ENCODE data around the gene PUM1.

Gene PUM1

DNA sequence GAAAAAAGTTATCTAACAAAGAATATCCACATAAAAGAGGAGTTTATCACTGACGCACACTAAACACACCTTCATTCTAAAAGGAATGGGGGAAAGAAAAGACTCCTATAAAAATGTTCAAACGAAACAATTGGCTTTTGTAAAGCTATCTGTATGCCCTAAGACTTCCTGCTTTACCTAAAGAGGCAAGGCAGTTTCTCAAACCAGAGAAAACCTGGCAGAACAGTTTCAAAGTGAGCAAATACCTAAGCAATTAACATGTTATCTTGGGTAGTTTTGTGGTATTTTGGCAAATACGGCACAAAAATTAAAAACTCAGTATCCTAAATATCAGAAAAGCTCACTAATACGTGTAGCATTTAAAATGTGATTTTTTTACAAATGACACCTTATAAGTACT, 1.9 kb downstream of the PUM1 start:
- TF ChIP-seq TAF1 (IDR thresholded peaks at IDR 0.05; ENCODE audit: borderline replicate concordance, insufficient read depth, low read length) (no peak), FOXP2 (optimal IDR thresholded peaks at IDR 0.05; ENCODE audit: borderline replicate concordance, extremely low read depth, extremely low read length, insufficient read depth) (no peak), SIN3A (IDR thresholded peaks at IDR 0.05; ENCODE audit: borderline replicate concordance, insufficient read depth, low read length) (no peak), POLR2AphosphoS5 (IDR thresholded peaks at IDR 0.05; ENCODE audit: low read depth, low read length) (no peak)
- TF ChIP-seq, protein P1, sequence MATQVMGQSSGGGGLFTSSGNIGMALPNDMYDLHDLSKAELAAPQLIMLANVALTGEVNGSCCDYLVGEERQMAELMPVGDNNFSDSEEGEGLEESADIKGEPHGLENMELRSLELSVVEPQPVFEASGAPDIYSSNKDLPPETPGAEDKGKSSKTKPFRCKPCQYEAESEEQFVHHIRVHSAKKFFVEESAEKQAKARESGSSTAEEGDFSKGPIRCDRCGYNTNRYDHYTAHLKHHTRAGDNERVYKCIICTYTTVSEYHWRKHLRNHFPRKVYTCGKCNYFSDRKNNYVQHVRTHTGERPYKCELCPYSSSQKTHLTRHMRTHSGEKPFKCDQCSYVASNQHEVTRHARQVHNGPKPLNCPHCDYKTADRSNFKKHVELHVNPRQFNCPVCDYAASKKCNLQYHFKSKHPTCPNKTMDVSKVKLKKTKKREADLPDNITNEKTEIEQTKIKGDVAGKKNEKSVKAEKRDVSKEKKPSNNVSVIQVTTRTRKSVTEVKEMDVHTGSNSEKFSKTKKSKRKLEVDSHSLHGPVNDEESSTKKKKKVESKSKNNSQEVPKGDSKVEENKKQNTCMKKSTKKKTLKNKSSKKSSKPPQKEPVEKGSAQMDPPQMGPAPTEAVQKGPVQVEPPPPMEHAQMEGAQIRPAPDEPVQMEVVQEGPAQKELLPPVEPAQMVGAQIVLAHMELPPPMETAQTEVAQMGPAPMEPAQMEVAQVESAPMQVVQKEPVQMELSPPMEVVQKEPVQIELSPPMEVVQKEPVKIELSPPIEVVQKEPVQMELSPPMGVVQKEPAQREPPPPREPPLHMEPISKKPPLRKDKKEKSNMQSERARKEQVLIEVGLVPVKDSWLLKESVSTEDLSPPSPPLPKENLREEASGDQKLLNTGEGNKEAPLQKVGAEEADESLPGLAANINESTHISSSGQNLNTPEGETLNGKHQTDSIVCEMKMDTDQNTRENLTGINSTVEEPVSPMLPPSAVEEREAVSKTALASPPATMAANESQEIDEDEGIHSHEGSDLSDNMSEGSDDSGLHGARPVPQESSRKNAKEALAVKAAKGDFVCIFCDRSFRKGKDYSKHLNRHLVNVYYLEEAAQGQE (IDR thresholded peaks at IDR 0.05; ENCODE audit: insufficient read depth in 1 of 2, low read depth in 2 of 2, low read length in 2 of 2): no peak

DNA sequence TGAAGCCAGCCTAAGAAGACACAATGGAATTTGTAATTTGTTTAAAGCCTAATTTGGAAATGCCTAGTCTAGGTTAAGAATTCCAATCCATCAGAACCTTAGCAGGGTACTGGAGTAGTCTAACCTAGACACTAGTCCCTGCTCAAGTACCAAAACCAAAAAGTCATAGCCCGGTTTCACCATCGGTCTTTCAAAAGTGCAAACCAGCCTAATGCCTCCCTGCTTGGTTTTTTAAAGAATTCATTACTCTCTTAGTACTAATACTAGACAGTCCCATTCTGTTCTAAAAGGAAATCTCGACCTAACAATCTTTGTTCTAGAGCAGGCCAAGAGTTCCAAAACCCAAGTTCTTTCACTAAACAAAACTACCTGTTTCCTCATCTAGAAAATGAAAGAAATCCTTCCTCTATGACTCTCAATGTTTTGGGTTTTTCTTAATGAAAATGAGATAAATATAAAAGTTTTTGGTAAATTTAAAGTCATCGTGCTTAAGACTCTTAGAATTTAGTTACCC, 2.6 kb downstream of the PUM1 start:
- TF ChIP-seq FOXP2 (optimal IDR thresholded peaks at IDR 0.05; ENCODE audit: borderline replicate concordance, extremely low read depth, extremely low read length, insufficient read depth) (no peak), SIN3A (IDR thresholded peaks at IDR 0.05; ENCODE audit: borderline replicate concordance, insufficient read depth, low read length) (no peak), POLR2AphosphoS5 (IDR thresholded peaks at IDR 0.05; ENCODE audit: low read depth, low read length) (no peak)
- TF ChIP-seq, protein P1 (IDR thresholded peaks at IDR 0.05; ENCODE audit: insufficient read depth in 1 of 2, low read depth in 2 of 2, low read length in 2 of 2): no peak

DNA sequence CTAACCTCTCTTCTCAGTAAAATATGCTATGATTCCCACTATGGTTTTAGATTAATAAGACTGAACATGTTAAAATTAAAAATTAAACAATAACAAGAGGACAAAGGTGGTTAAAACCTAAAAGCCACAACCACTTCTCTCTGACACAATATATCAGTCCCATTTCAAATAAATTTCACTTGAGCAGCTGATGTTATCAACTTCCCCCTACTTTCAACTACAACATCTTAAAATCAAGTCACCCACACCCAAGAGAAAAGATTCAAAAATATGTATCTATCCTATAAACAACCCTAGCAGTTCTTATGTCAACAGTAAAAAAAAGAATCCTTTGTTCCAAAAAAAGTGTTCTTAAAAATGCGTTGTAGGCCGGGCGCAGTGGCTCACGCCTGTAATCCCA, 7.5 kb downstream of the PUM1 start:
- TF ChIP-seq FOXP2 (optimal IDR thresholded peaks at IDR 0.05; ENCODE audit: borderline replicate concordance, extremely low read depth, extremely low read length, insufficient read depth) (no peak), POLR2AphosphoS5 (IDR thresholded peaks at IDR 0.05; ENCODE audit: low read depth, low read length) (no peak), SIN3A (IDR thresholded peaks at IDR 0.05; ENCODE audit: borderline replicate concordance, insufficient read depth, low read length) (no peak), TAF1 (IDR thresholded peaks at IDR 0.05; ENCODE audit: borderline replicate concordance, insufficient read depth, low read length) (no peak)
- TF ChIP-seq, protein P1 (IDR thresholded peaks at IDR 0.05; ENCODE audit: insufficient read depth in 1 of 2, low read depth in 2 of 2, low read length in 2 of 2): no peak

DNA sequence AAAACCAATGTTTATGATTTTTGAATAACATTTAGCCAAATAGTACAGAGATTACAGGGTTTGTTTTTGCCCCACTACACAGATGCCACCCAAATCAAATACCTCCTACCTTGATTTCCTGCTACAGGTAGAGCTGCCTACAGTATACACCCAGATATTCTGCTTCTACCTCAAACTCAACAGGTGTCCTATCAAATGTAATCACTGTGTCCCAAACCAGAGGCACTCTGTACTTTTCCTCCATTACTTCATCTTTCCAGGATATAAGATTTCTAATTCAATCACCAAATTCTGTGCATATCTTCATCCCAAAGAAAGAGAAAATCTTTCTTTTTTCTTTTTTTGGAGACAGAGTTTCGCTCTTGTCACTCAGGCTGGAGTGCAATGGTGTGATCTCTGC, 9.6 kb downstream of the PUM1 start:
- TF ChIP-seq SIN3A (IDR thresholded peaks at IDR 0.05; ENCODE audit: borderline replicate concordance, insufficient read depth, low read length): no peak
- TF ChIP-seq TAF1 (IDR thresholded peaks at IDR 0.05; ENCODE audit: borderline replicate concordance, insufficient read depth, low read length): no peak
- no peak for TF ChIP-seq FOXP2 (optimal IDR thresholded peaks at IDR 0.05; ENCODE audit: borderline replicate concordance, extremely low read depth, extremely low read length, insufficient read depth)
- no peak for TF ChIP-seq POLR2AphosphoS5 (IDR thresholded peaks at IDR 0.05; ENCODE audit: low read depth, low read length)
- TF ChIP-seq, protein P1 (IDR thresholded peaks at IDR 0.05; ENCODE audit: insufficient read depth in 1 of 2, low read depth in 2 of 2, low read length in 2 of 2): no peak

DNA sequence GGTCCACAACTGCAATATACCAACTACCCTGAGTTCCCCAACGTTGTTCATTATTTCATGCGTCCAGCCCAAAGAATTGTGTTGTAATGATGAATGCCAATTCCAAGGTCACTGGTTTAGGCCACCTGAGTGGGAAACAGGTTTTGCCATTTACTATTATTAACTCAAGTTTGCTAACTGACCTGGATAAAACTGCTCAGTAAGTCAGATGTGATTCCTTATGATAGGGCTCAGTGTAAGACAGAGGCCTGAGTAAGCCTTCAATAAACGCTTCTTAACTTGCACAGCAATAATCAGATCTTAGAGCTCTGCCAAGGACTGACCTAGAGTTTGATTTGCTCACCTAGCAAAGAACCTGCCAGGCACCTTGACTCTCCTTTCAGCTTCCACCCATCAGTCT, 10.0 kb downstream of the PUM1 start:
- TF ChIP-seq, protein P1 (IDR thresholded peaks at IDR 0.05; ENCODE audit: insufficient read depth in 1 of 2, low read depth in 2 of 2, low read length in 2 of 2): no peak
- no peak for TF ChIP-seq TAF1 (IDR thresholded peaks at IDR 0.05; ENCODE audit: borderline replicate concordance, insufficient read depth, low read length)
- TF ChIP-seq SIN3A (IDR thresholded peaks at IDR 0.05; ENCODE audit: borderline replicate concordance, insufficient read depth, low read length): no peak

Measured in PFSK-1 (cell line).